D721Med (cell line): ENCODE results near the gene PLXNA4.

Experiments
- DNase-seq: peaks from one replicate; pipeline ENCODE4 v3.0.0; 2011; ENCODE audit warnings: low spot score; ENCODE audit not compliant: insufficient read length
- FAIRE-seq: peaks from 2 replicates; lab custom pipeline; 2011; peaks lifted over from hg19 to GRCh38; lab: Jason Lieb, UNC
- TF ChIP-seq, protein P1 (sequence below): IDR thresholded peaks from 2 replicates; pipeline ENCODE4 v1.5.1; 2012; ENCODE audit warnings: mild to moderate bottlenecking, control low read depth; ENCODE audit not compliant: insufficient read depth; ENCODE audit errors: missing control alignments

PLXNA4 gene

DNA sequence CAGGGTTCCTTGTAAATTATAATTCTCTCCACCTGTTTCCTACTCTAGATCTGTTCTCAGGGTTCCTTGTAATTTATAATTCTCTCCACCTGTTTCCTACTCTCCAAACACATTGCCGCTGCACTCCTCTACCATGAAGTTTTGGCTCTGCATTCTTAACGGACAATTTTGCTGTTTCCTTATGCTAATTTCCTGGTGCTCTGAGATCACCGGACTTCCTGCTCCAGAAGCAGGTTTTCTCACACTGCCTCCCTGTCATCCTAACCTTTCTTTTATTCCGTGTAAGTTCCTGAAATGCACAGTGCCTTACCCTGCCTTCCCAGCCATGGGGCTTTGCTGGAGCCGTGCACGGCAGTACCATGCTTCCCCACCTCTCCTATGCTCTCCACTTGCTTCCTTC is 256.8 kb downstream of the PLXNA4 start:
- no peak for FAIRE-seq
- TF ChIP-seq, protein P1, sequence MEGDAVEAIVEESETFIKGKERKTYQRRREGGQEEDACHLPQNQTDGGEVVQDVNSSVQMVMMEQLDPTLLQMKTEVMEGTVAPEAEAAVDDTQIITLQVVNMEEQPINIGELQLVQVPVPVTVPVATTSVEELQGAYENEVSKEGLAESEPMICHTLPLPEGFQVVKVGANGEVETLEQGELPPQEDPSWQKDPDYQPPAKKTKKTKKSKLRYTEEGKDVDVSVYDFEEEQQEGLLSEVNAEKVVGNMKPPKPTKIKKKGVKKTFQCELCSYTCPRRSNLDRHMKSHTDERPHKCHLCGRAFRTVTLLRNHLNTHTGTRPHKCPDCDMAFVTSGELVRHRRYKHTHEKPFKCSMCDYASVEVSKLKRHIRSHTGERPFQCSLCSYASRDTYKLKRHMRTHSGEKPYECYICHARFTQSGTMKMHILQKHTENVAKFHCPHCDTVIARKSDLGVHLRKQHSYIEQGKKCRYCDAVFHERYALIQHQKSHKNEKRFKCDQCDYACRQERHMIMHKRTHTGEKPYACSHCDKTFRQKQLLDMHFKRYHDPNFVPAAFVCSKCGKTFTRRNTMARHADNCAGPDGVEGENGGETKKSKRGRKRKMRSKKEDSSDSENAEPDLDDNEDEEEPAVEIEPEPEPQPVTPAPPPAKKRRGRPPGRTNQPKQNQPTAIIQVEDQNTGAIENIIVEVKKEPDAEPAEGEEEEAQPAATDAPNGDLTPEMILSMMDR = no peak
- no peak for DNase-seq

DNA sequence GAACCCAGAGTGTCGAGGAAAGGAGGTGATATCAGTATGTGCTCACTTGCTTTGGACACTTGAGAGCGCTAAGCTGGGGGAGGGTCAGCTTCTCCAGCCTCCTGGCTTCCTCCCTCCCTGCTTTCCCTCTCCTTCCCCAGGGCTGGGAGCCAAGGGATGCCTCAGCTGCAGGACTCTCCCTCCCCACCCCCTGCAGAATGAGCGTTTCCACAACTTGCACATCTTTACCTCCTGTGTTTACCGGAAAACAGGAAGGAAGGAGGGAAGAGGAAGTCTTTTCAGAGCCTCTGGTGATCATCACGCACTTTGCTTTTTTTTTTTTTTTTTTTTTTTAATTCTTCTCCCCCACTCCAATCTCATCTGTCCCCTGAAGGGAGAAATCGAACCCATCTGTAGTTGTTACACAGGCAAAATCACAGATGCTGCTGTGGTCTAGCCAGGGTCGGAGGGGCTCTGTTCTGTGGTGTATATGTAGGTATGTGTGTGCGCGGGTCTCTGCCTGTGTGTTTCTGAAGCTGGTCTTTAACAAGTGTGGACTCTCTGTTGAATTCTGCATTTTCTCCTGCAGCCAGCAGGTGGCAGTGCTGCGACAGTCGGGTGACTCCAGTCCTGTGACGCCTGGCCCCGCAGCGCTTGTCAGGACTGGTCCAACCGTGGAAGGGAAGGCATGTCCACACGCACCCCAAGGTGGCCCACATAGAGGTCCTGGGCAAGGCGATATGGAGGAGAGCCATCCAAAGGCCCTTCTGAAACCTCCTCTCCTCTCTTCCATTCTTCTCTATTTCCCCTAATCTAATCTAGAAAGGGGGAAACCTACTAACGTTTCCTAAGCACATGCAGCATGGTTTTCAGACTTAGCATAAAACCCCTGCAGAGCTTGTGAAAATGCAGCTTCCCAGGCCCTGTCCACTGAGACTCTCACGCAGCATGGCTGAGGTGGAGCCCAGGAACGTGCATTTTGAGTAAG is 257.6 kb downstream of the PLXNA4 start:
- peak; percentile 85 for DNase-seq
- TF ChIP-seq, protein P1 = peak; percentile 96
- FAIRE-seq = peak; percentile 89

DNA sequence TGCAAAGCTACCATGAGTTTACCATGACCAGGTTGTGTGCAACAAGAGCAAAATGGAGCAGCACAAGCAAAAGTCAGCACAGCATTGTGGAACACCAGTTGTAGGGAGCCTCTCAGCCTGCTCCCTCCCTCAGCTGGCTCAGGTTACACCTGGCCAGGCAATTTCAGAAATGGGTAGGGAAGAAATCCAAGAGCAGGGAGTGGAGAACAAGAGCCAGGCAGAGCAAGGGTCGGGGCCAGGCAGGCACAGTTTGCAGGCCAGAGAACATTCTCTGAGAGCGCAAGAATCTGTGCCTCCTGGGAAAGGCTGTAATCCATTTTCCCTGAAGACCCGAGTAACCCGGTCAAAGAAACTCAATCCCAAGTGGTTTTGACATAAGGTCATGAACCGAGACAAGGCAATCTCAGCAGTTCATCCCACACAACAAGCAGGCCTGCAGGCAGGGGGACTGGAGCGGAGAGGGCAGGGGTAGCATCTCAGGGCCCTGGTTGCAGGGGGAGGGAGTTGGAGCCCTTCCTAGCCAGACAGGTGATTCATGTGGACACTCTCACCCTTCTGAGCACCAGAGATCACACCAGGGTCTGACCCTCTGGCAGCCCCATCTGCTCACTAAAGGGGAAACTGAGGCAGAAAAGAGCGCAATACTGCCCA is 258.4 kb downstream of the PLXNA4 start:
- FAIRE-seq = no peak
- TF ChIP-seq, protein P1 = no peak
- DNase-seq = no peak

DNA sequence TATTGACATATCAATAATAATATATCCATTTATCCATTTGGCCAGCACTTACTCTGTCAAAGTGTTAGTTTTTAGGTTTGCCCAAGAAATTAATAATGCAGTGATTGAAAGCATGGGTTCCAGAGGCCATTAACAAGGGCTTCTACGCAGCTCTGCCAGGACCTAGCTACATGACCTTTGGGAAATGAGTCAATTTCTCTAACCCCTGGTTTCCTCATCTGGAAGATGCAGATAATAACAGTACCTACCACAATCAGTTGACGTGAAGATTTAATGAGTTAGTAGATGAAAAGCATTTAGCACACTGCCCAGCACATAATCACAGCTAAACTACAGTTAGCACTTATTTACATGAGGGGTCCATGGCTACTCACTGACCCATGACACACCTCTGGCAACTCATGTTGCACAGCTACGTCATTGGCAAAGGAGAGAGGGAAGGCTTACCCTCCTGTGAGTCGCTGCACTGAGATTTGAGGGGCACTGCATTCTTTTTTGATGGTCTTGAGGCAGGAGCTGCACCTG is 263.7 kb downstream of the PLXNA4 start:
- TF ChIP-seq, protein P1 = no peak
- FAIRE-seq (no peak), DNase-seq (no peak)

DNA sequence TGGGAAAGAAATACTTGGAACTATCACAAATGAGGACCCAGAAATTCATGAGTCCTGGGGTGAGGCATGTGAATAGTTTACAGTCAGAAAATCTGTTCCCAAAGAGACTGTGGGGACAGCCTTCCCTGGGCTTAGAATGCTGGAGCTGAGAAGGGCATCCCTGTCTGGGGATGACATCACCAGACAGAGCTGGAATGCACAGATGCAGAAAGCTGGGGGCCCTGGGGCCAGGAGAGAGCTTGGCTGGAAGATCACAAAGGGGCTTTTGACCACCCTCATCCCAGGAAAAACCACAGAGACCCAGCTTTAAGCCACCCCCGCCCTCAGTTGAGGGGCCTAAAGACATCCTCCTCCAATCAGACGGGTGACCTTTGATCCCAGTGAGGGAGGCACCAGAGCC is 264.5 kb downstream of the PLXNA4 start:
- TF ChIP-seq, protein P1 = no peak
- DNase-seq = no peak
- no peak for FAIRE-seq

DNA sequence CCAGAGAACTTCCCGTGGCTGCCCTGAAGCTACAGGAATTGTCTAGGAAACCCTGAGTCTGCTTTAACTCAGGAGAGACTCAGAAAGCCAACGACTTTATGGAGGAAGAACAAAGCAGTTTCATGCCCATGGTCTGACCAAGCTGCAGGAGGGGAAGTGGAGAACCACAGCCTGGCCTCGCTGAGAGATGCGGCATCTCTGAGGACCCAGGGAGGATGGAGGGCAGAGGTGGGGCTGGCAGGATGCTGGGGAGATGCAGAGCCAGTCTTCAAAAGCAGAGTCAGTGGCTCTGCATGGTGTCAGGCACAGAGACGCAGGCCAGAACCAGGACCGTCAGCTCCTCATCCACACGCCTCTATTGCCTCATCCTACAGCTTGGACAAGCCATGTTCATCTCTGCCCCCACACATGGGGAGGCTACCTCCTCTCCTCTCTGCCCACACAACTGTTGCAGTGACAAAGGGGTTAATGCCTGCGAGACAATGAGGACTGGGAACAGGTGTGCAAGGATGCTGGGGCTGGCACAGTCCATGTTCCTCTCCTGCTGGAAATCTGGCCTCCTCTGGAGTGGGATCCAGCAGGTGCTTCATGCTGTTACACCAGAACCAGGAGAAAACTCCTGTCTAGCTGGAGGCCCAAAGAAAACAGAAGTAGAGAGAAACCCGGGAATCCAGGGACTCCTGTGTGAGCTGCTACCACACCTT is 267.0 kb downstream of the PLXNA4 start:
- FAIRE-seq (no peak), DNase-seq (no peak)
- TF ChIP-seq, protein P1 = no peak
